Skeletal muscle satellite cell (primary cell): ENCODE measurements around the gene C2orf80. TPM values are rescaled to one million over a fixed set of nuclear protein-coding genes. Genes with fewer than 3 reads are reported as not detected.
"Not testable (repeated sequence)": the region's sequence is repeated elsewhere in the genome, so short reads cannot be mapped to it uniquely, and the experiment has no call there.

ENCODE experiments used
- H3K27me3 ChIP-seq: 2 replicates; pipeline ENCODE4 v1.7.0; 2013; ENCODE audit warnings: low read length; ENCODE audit not compliant: control insufficient read depth, insufficient read depth
- H3K36me3 ChIP-seq: 2 replicates; pipeline ENCODE4 v1.7.0; 2013; ENCODE audit warnings: mild to moderate bottlenecking, control low read depth, low read length; ENCODE audit not compliant: insufficient read depth
- H3K4me1 ChIP-seq: 2 replicates; pipeline ENCODE4 v1.7.0; 2013; ENCODE audit warnings: low read length; ENCODE audit not compliant: control insufficient read depth, insufficient read depth
- H3K4me2 ChIP-seq: 2 replicates; pipeline ENCODE4 v1.7.0; 2013; ENCODE audit warnings: mild to moderate bottlenecking, low read length
- H3K4me3 ChIP-seq: 2 replicates; pipeline ENCODE4 v1.7.0; 2013; ENCODE audit warnings: low read length
- H3K9ac ChIP-seq: 2 replicates; pipeline ENCODE4 v1.7.0; 2013; ENCODE audit warnings: mild to moderate bottlenecking, low read depth, low read length, moderate library complexity
- H3K9me3 ChIP-seq: replicated peaks from 2 replicates; pipeline ENCODE4 v1.7.0; 2013; ENCODE audit warnings: mild to moderate bottlenecking, control low read depth, low read length
- total RNA-seq: library from RNA; depleted of rRNA; stranded (reverse); fragments of >200 nt; gene quantifications from 2 replicates; pipeline ENCODE4 v1.2.3, GENCODE V29; 2012; rRNA removed

The C2orf80 gene
- not detected in 2 replicates for total RNA-seq

DNA sequence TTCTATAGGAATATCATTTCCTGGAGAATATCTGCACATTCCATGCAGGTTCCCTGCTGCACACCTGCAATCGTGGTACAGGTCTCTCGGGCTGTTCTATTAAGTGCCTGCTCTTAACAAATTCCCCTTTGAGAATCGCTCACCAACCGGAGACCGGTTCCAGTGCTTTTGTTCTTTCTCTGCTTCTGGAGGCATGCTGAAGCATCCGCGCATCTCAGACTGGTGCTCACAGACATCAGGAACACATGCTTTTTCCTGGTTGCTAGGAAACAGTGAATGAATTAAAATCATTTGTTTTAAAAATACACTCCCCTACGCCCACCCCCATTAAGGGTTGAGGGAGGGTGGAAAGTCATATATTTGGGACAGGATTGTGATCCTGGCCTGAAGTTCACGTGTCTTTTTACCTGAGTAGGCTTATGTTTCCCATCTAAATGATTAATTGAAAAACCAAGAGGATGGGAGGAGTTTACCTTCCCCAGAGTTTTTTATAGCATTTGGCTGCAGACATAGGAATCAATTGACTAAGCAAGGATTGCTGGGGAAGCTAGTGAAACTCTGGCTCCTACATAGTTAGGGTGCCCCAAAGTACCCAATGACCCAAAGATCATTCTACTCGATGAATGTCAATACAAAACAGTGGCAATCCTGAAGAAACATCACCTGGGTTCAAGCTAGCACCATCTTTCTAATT lies at the start of gene C2orf80:
Gene C2orf80 (minus strand): TSS at position 221 of the 694 bp plus-strand sequence. CDS start 3,044 bp downstream, outside the sequence.
- no peaks in the 10 kb centered on the region for H3K36me3 ChIP-seq
- H3K9ac ChIP-seq: no peak within 1 kb of the TSS
- peaks cover 14% of the 10 kb centered on the region for H3K27me3 ChIP-seq
- no peak within 1 kb of the TSS for H3K4me2 ChIP-seq
- H3K9me3 ChIP-seq: no peaks in the 10 kb centered on the region
- no peak within 1 kb of the TSS for H3K4me3 ChIP-seq
- H3K4me1 ChIP-seq: no peaks in the 10 kb centered on the region

DNA sequence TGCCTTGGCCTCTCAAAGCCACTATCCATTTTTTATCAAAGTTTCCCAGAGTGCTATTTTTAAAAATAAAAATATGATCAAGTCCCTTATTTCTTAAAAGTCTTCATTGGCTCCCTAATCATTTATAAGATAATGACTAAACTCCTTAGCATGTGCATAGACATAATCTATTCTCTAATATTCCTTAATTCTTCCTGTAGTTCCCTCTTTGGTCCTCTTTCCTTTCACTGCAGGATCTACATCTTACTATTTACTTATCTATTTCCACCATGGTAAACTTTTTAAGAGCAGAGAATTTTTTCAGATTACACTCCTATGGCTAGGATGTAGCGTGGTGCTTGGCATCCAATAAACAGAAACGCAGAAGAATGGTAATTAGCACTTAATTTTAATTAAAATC lies 46.0 kb upstream of the C2orf80 start:
- Histone ChIP-seq H3K36me3 (peaks cover 26% of the 10 kb centered on the region), H3K4me2 (no peak overlapping the region), H3K9me3 (no peaks in the 10 kb centered on the region), H3K27me3 (no peaks in the 10 kb centered on the region), H3K4me1 (no peaks in the 10 kb centered on the region), H3K4me3 (no peak overlapping the region), H3K9ac (no peak overlapping the region)

DNA sequence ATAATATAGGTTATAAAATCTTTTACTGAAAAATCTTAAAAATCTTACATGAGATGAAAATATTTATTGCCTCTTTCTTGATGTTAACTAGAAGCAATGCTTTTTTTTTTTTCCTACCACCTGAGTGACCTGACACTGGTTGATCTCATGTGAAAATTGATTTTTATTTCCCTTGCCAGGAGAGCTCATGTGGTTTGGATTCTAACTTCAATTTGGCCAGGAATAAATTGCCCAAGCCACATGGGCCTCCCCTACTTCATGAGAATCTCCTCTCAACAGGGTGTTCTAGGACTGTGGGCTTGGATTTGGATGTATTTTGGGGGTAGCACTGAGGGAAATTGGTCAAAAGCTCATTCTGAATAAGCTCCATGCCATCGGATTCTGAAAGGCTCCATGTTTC lies 45.0 kb upstream of the C2orf80 start:
- H3K36me3 ChIP-seq: peaks cover 23% of the 10 kb centered on the region
- H3K27me3 ChIP-seq: no peaks in the 10 kb centered on the region
- no peak overlapping the region for H3K4me2 ChIP-seq

DNA sequence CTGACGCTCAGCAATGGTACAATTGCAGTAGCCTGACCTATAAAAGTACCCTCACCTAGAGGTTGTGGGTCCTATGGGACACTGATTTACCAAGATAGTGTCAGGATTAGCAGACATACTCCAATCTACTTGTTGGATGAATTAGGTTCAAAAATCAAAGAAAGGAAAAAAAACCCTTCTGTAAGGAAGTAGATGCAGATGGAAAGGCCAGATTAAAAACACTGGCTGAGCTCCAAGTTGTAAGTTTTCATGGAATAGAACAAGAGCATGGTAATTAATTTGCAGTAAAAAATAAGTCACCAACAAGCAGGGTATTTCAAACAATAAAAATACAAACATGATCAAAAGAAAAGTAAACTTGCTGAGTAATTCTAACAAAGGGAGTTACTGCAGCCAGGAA lies 38.6 kb upstream of the C2orf80 start:
- no peaks in the 10 kb centered on the region for H3K36me3 ChIP-seq
- no peaks in the 10 kb centered on the region for H3K27me3 ChIP-seq
- no peak overlapping the region for H3K9ac ChIP-seq
- H3K4me2 ChIP-seq: no peak overlapping the region
- no peaks in the 10 kb centered on the region for H3K9me3 ChIP-seq
- H3K4me3 ChIP-seq: no peak overlapping the region
- peaks cover 9% of the 10 kb centered on the region for H3K4me1 ChIP-seq

More for the DNA sequence above, 45.0 kb upstream of the C2orf80 start:
- no peak overlapping the region for H3K9ac ChIP-seq
- H3K9me3 ChIP-seq: no peaks in the 10 kb centered on the region
- H3K4me3 ChIP-seq: no peak overlapping the region
- H3K4me1 ChIP-seq: no peaks in the 10 kb centered on the region

DNA sequence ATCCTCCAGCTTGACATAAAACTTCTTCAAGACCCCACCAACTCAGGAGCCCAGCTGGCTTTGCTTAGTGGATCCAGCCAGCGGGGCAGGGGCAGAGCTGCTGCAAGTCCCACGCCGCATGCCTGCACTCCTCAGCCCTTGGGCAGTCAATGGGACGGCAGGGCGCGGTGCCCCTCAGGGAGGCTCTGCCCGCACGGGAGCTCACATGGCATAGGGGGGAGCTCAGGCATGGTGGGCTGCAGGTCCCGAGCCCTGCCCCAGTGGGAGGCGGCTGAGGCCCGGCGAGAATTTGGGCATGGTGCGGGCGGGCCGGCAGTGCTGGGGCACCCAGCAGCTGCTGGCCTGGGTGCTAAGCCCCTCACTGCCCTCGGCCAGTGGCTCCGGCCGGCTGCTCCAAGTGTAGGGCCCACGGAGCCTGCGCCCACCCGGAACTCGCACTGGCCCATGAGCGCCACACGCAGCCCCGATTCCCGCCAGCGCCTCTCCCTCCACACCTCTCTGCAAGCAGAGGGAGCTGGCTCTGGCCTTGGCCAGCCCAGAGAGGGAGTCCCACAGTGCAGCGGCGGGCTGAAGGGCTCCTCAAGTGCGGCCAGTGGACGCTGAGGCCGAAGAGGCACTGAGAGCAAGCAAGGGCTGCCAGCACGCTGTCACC lies 37.9 kb upstream of the C2orf80 start:
- Histone ChIP-seq H3K4me1 (peaks cover 11% of the 10 kb centered on the region), H3K9me3 (no peaks in the 10 kb centered on the region), H3K9ac (no peak overlapping the region)

DNA sequence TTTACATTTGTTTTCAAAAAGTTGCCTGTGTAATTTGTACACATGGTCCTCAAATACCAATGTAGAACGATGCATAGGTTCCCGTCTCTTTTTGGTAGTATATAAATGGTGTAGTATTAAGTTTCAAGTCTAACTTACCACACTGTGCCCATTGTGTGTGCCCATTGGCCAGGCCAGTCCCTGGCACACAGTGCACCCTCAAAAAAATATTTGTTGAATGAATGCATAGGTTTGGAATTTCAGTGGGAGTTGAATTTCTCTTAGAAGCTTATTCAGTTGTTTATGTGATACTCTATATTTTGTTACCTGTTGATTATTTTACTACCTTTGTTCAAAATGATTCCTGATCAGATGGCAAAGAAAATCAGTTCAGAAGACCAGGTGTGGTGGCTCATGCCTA lies 35.0 kb upstream of the C2orf80 start:
- Histone ChIP-seq H3K36me3 (no peaks in the 10 kb centered on the region), H3K9me3 (no peaks in the 10 kb centered on the region), H3K4me3 (no peak overlapping the region), H3K27me3 (no peaks in the 10 kb centered on the region), H3K9ac (no peak overlapping the region), H3K4me1 (peaks cover 19% of the 10 kb centered on the region), H3K4me2 (peak overlapping the region; percentile 33)

More for the DNA sequence above, 37.9 kb upstream of the C2orf80 start:
- Histone ChIP-seq H3K27me3 (no peaks in the 10 kb centered on the region), H3K4me3 (no peak overlapping the region), H3K4me2 (no peak overlapping the region), H3K36me3 (no peaks in the 10 kb centered on the region)

DNA sequence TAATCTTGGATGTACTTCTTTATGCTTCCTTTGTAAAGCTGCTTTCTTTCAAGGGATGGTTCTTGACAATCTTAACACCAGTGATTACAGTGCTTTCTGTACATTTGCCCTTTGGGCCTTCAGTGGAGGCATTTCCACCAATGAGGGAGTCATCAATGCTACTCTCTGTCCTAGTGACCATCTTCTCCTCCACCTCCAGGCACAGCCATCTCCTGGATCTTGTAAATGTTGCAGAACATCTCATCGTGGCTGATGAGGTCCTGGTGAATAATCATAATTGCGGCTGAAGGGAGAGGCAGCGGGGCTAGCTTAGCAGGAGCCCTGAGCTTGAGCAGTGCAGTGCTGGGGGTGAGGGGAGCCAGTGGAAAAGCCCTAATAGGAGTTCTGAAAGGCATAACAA lies 32.5 kb upstream of the C2orf80 start:
- Histone ChIP-seq H3K4me2 (peak overlapping the region; percentile 16), H3K27me3 (no peaks in the 10 kb centered on the region), H3K9me3 (no peaks in the 10 kb centered on the region), H3K9ac (no peak overlapping the region), H3K4me3 (no peak overlapping the region), H3K4me1 (peaks cover 19% of the 10 kb centered on the region), H3K36me3 (no peaks in the 10 kb centered on the region)

DNA sequence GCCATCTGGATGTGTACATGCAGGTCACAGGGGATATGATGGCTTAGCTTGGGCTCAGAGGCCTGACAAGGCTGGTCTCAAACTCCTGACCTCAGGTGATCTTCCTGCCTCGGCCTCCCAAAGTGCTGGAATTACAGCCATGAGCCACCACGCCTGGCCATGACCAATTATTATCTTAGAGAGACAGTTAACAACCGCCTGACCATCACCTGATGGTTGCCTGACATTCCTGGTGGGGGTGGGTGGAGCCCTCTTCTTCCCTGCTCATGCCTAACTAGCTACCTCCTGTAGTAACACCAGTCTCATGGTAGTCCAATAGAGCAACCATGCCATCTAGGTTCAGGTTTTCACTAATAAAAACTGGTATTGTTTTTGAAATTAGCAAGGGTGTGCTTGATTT lies 32.0 kb upstream of the C2orf80 start:
- H3K36me3 ChIP-seq, H3K4me3 ChIP-seq, H3K27me3 ChIP-seq, H3K4me2 ChIP-seq, H3K9me3 ChIP-seq, H3K9ac ChIP-seq: not testable (repeated sequence)
- H3K4me1 ChIP-seq: peaks cover 19% of the 10 kb centered on the region

DNA sequence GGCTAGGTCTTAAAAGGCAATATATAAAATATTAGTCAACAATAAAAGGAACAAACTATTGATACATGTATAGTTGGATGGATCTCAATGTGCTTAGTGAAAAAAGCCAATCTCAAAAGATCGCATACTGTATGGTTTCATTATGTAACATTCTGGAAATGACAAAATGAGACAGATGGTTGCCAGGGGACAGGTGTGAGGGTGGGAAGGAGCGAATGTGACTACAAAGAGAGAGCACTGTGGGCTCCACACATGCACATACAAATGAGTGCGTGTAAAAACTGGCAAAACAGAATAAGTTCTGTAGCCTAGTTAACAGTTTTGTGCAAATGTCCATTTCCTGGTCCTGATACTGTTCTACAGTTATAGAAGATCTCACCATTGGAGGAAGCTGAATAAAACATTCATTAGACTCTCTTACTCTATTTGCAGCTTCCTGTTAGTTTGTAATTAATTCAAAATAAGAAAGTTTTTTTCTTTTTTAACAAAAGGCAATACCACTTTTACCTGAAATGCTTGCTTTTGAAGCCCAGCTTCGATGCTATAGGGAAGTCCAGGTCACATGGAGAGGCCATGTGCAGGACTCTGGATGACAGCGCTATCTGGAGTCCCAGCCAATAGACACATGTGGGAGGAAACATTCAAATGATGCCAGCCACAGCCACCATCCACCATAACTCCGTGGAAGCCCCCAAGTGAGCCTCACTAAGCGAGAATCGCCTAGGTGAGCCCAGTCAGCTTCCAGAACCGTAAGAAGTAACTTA lies 21.0 kb upstream of the C2orf80 start:
- Histone ChIP-seq H3K4me1 (no peaks in the 10 kb centered on the region), H3K9me3 (no peaks in the 10 kb centered on the region), H3K4me2 (no peak overlapping the region), H3K27me3 (peaks cover 6% of the 10 kb centered on the region), H3K4me3 (no peak overlapping the region), H3K9ac (no peak overlapping the region), H3K36me3 (no peaks in the 10 kb centered on the region)

DNA sequence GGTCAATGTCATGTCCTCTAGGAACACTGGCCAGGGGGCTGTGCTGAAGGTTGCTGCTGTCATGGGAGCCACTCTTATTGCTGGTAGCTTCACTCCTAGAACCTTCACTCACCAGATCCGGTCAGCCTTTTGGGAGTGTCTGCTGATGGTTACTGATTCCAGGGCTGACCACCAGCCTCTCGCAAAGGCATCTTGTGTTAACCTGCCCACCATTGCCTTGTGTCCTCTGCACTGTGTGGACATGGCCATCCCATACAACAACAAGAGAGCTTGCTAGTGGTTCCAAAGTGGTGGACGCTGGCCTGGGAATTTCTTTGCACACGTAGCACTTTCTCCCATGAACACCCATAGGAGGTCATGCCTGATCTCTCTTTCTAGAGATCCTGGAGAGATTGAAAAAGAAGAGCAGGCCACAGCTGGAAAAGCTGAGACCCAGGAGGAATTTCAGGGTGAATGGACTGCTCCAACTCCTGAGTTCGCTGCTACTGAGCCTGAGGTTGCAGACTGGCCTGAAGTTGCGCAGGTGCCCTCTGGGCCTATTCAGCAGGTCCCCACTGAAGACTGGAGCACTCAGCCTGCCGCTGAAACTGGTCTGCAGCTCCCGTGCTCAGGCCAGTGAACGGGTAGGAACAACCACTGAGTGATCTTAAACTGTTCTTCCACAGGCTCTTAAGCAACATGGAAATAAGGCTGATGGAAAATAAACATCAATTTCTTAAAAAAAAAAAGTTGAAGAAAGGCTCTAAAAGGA lies 18.7 kb upstream of the C2orf80 start:
- no peak overlapping the region for H3K4me3 ChIP-seq
- no peak overlapping the region for H3K9ac ChIP-seq
- H3K4me2 ChIP-seq: no peak overlapping the region
- H3K36me3 ChIP-seq: no peaks in the 10 kb centered on the region
- no peaks in the 10 kb centered on the region for H3K9me3 ChIP-seq
- peaks cover 2% of the 10 kb centered on the region for H3K27me3 ChIP-seq
- H3K4me1 ChIP-seq: no peaks in the 10 kb centered on the region

DNA sequence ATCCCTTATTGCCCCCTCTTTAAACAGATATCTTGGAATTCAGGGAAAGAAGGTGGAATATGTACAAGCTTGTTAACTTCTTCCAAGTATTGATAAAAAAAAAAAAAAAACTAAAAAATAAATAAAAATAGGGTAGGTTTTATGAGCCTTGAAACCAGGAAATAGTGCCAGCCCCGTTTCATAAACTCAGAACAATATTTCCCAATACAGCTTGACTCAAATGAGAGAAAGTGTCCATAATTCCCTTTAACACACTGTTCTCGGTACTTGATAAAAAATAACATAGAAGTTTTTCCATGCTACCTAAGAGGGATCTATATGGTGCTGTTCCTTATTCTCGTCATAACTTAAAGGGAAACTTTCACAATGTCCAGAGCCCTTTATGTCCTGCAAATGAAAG lies 17.9 kb upstream of the C2orf80 start:
- Histone ChIP-seq H3K9me3 (no peaks in the 10 kb centered on the region), H3K27me3 (peaks cover 2% of the 10 kb centered on the region), H3K4me1 (no peaks in the 10 kb centered on the region), H3K9ac (no peak overlapping the region), H3K36me3 (no peaks in the 10 kb centered on the region), H3K4me3 (no peak overlapping the region), H3K4me2 (no peak overlapping the region)
